ENCODE measurements around the gene NEO1. TPM values are rescaled to one million over a fixed set of nuclear protein-coding genes. Genes with fewer than 3 reads are reported as not detected.

The NEO1 gene
- total and polyA plus RNA-seq, 2 of the 13 experiments (the other 11 are each of a cell fraction or from before 2014, with no cell fraction given): 8.4 to 11.0 TPM

DNA sequence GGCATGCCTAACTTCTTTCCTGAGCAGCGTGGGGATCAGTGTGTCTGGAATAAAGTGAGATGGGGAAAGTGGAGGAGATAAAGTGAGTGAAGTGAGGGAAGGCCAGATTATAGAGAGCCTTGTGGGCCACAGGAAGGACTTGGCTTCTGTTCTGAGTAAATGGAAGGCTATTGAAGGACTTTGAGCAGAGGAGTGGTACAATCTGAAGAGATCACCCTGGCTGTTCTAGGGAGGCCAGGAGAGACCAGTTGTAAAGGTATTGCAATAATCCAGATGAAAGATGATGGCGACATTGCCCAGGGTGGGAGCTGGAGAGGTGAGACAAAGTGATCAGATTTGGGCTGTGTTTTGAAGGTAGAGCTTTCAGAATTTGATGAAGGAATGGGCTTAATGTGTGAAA, 46.8 kb upstream of the NEO1 start (continued):
- TF ChIP-seq, protein P1, sequence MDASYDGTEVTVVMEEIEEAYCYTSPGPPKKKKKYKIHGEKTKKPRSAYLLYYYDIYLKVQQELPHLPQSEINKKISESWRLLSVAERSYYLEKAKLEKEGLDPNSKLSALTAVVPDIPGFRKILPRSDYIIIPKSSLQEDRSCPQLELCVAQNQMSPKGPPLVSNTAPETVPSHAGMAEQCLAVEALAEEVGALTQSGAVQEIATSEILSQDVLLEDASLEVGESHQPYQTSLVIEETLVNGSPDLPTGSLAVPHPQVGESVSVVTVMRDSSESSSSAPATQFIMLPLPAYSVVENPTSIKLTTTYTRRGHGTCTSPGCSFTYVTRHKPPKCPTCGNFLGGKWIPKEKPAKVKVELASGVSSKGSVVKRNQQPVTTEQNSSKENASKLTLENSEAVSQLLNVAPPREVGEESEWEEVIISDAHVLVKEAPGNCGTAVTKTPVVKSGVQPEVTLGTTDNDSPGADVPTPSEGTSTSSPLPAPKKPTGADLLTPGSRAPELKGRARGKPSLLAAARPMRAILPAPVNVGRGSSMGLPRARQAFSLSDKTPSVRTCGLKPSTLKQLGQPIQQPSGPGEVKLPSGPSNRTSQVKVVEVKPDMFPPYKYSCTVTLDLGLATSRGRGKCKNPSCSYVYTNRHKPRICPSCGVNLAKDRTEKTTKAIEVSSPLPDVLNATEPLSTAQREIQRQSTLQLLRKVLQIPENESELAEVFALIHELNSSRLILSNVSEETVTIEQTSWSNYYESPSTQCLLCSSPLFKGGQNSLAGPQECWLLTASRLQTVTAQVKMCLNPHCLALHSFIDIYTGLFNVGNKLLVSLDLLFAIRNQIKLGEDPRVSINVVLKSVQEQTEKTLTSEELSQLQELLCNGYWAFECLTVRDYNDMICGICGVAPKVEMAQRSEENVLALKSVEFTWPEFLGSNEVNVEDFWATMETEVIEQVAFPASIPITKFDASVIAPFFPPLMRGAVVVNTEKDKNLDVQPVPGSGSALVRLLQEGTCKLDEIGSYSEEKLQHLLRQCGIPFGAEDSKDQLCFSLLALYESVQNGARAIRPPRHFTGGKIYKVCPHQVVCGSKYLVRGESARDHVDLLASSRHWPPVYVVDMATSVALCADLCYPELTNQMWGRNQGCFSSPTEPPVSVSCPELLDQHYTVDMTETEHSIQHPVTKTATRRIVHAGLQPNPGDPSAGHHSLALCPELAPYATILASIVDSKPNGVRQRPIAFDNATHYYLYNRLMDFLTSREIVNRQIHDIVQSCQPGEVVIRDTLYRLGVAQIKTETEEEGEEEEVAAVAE (CRISPR knock-in tag; IDR thresholded peaks at IDR 0.05; ENCODE audit: borderline replicate concordance): no peak
- TF ChIP-seq, protein P2, sequence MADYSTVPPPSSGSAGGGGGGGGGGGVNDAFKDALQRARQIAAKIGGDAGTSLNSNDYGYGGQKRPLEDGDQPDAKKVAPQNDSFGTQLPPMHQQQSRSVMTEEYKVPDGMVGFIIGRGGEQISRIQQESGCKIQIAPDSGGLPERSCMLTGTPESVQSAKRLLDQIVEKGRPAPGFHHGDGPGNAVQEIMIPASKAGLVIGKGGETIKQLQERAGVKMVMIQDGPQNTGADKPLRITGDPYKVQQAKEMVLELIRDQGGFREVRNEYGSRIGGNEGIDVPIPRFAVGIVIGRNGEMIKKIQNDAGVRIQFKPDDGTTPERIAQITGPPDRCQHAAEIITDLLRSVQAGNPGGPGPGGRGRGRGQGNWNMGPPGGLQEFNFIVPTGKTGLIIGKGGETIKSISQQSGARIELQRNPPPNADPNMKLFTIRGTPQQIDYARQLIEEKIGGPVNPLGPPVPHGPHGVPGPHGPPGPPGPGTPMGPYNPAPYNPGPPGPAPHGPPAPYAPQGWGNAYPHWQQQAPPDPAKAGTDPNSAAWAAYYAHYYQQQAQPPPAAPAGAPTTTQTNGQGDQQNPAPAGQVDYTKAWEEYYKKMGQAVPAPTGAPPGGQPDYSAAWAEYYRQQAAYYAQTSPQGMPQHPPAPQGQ (CRISPR knock-in tag; IDR thresholded peaks at IDR 0.05; ENCODE audit: borderline replicate concordance): no peak
- TF ChIP-seq ZNF543 (CRISPR knock-in tag; IDR thresholded peaks at IDR 0.05) (no peak), HNF1A (IDR thresholded peaks at IDR 0.05; ENCODE audit: low read depth) (no peak), HNF1A (CRISPR knock-in tag; IDR thresholded peaks at IDR 0.05; ENCODE audit: borderline replicate concordance) (no peak), SMYD3 (CRISPR knock-in tag; IDR thresholded peaks at IDR 0.05) (no peak), ZNF383 (CRISPR knock-in tag; IDR thresholded peaks at IDR 0.05; ENCODE audit: borderline replicate concordance) (no peak), ATRX (CRISPR knock-in tag; IDR thresholded peaks at IDR 0.05; ENCODE audit: borderline replicate concordance) (no peak), EP300 (IDR thresholded peaks at IDR 0.05; ENCODE audit: low read depth in 2 of 2, low read length in 2 of 2) (no peak), EP300 (CRISPR knock-in tag; IDR thresholded peaks at IDR 0.05; ENCODE audit: borderline replicate concordance) (no peak), ZKSCAN8 (CRISPR knock-in tag; IDR thresholded peaks at IDR 0.05; ENCODE audit: borderline replicate concordance) (no peak), RAD51 (IDR thresholded peaks at IDR 0.05; ENCODE audit: borderline replicate concordance) (no peak), GABPA (IDR thresholded peaks at IDR 0.05; ENCODE audit: low read depth, low read length) (no peak), GABPA (CRISPR knock-in tag; IDR thresholded peaks at IDR 0.05; ENCODE audit: low read depth) (no peak)
